Right cardiac atrium (tissue), 5 donors: ENCODE data around the gene RAB3C. TPM values are rescaled to one million over a fixed set of nuclear protein-coding genes. Genes with fewer than 3 reads are reported as not detected.

Experiments
- ATAC-seq, 2 donors: fragments of 200-7000 bp; cut with Tn5 transposase; one replicate each; pipeline versions ENCODE4 v1.8.0 to v1.9.1; 2020; ENCODE audit warnings: moderate library complexity in 2 of 2, mild to moderate bottlenecking in 1 of 2
- DNase-seq, 3 donors: peaks; one replicate each; pipeline ENCODE4 v3.0.0-alpha.2; 2020
- H3K27ac ChIP-seq: one replicate; pipeline ENCODE4 v1.5.1; 2013; ENCODE audit warnings: mild to moderate bottlenecking, low read length, control low read depth, moderate library complexity
- H3K27me3 ChIP-seq: one replicate; pipeline ENCODE4 v1.6.1; 2013; ENCODE audit not compliant: control insufficient read depth, insufficient read depth
- H3K4me1 ChIP-seq: one replicate; pipeline ENCODE4 v1.6.1; 2013; ENCODE audit warnings: low read length; ENCODE audit not compliant: control insufficient read depth, insufficient read depth
- H3K4me3 ChIP-seq: one replicate; pipeline ENCODE4 v1.5.1; 2013; ENCODE audit warnings: low read length, control low read depth
- H3K9me3 ChIP-seq: one replicate; pipeline ENCODE4 v1.6.1; 2013; ENCODE audit warnings: low read length; ENCODE audit not compliant: control insufficient read depth
- WGBS: extraction: QIAGEN DNeasy Blood & Tissue Kit; methylation state at CpG from one replicate; pipeline ENCODE4 v1.1.7; 2013; 5-methylcytosine and 5-hydroxymethylcytosine counted together
- intact Hi-C, 4 donors: fragments of 100-400 bp; cut with DNase I; formaldehyde crosslinking; loops; one replicate each; pipeline versions ENCODE4 v1.11.0 to v1.14.0; 2022 to 2023
- polyA plus RNA-seq: library from polyadenylated mRNA; stranded (reverse); fragments of 200-250 nt; gene quantifications from one replicate; pipeline ENCODE4 v1.2.3, GENCODE V29; 2013
- total RNA-seq, 4 donors: library from RNA; stranded (reverse); fragmentation: NEBNext Ultra II Directional; extraction: Animal tissue kit (Norgen Biotek cat#: 25700); gene quantifications; one replicate each; pipeline ENCODE4 v1.2.1, GENCODE V29; 2021
- donor health status: healthy with polysubstance abuse.
- donor health status: DM: no; HTN: yes; CAD: no.
- donor health status: DM: no; HTN: no; CAD: no.
- donor health status: DM: no; HTN: yes; CAD: no; lungs with severe emphysema.
- donor health status: DM: yes; HTN: yes; CAD: no.

Gene RAB3C
- total and polyA plus RNA-seq, 5 donors = 0.34 to 1.3 (median 0.53) TPM

- Histone ChIP-seq H3K9me3 (no peaks in the 10 kb centered on the region), H3K4me3 (no peak overlapping the region), H3K27ac (no peak overlapping the region), H3K4me1 (no peaks in the 10 kb centered on the region), H3K27me3 (no peaks in the 10 kb centered on the region)
- no peak for ATAC-seq
- intact Hi-C loops = no loop called here
- no peak for DNase-seq
- 92% methylated on average over 5 of the region's 5 CpGs for WGBS
Measured at GRCh38 chr5:58736214-58736613, 153.3 kb downstream of the RAB3C start.

- intact Hi-C loops = no loop called here
- H3K27me3 ChIP-seq = no peaks in the 10 kb centered on the region
- H3K4me3 ChIP-seq = no peak overlapping the region
- ATAC-seq (no peak), DNase-seq (no peak)
- no peak overlapping the region for H3K27ac ChIP-seq
- no peaks in the 10 kb centered on the region for H3K9me3 ChIP-seq
- no peaks in the 10 kb centered on the region for H3K4me1 ChIP-seq
Measured at GRCh38 chr5:58737671-58738070, 154.8 kb downstream of the RAB3C start.

- H3K27ac ChIP-seq = no peak overlapping the region
- H3K4me3 ChIP-seq = no peak overlapping the region
- intact Hi-C loops = no loop called here
- WGBS = 81% methylated on average over 2 of the region's 2 CpGs
- no peak for DNase-seq
- ATAC-seq = no peak
- H3K27me3 ChIP-seq = no peaks in the 10 kb centered on the region
- H3K4me1 ChIP-seq = no peaks in the 10 kb centered on the region
- H3K9me3 ChIP-seq = no peaks in the 10 kb centered on the region
Measured at GRCh38 chr5:58738336-58738735, 155.5 kb downstream of the RAB3C start.

GRCh38 chr5:58739051-58739450, 156.2 kb downstream of the RAB3C start:
- no peak overlapping the region for H3K4me3 ChIP-seq
- DNase-seq (no peak), ATAC-seq (no peak)
- intact Hi-C loops = no loop called here
- H3K4me1 ChIP-seq = no peaks in the 10 kb centered on the region
- no peaks in the 10 kb centered on the region for H3K27me3 ChIP-seq
- no peak overlapping the region for H3K27ac ChIP-seq
- WGBS = 83% methylated on average over 2 of the region's 2 CpGs
- no peaks in the 10 kb centered on the region for H3K9me3 ChIP-seq

GRCh38 chr5:58740956-58741355, 158.1 kb downstream of the RAB3C start:
- Histone ChIP-seq H3K27me3 (no peaks in the 10 kb centered on the region), H3K4me1 (no peaks in the 10 kb centered on the region), H3K27ac (no peak overlapping the region), H3K9me3 (no peaks in the 10 kb centered on the region), H3K4me3 (no peak overlapping the region)
- intact Hi-C loops = no loop called here
- 85% methylated on average over 3 of the region's 3 CpGs for WGBS
- no peak for DNase-seq
- no peak for ATAC-seq

- Histone ChIP-seq H3K4me1 (no peaks in the 10 kb centered on the region), H3K27me3 (no peaks in the 10 kb centered on the region), H3K9me3 (no peaks in the 10 kb centered on the region), H3K27ac (no peak overlapping the region), H3K4me3 (no peak overlapping the region)
- 88% methylated on average over 4 of the region's 4 CpGs for WGBS
- no peak for DNase-seq
- ATAC-seq = no peak
- intact Hi-C loops = no loop called here
Measured at GRCh38 chr5:58745350-58745749, 162.5 kb downstream of the RAB3C start.

GRCh38 chr5:58746321-58746720, 163.4 kb downstream of the RAB3C start:
- Histone ChIP-seq H3K4me1 (no peaks in the 10 kb centered on the region), H3K27me3 (no peaks in the 10 kb centered on the region), H3K4me3 (no peak overlapping the region), H3K9me3 (no peaks in the 10 kb centered on the region), H3K27ac (no peak overlapping the region)
- no peak for ATAC-seq
- WGBS = 66% methylated on average over 4 of the region's 4 CpGs
- intact Hi-C loops = no loop called here
- no peak for DNase-seq

- Histone ChIP-seq H3K27ac (no peak overlapping the region), H3K4me1 (no peaks in the 10 kb centered on the region), H3K4me3 (no peak overlapping the region), H3K9me3 (no peaks in the 10 kb centered on the region), H3K27me3 (no peaks in the 10 kb centered on the region)
- no peak for DNase-seq
- intact Hi-C loops = no loop called here
- no peak for ATAC-seq
Measured at GRCh38 chr5:58750036-58750435, 167.2 kb downstream of the RAB3C start.

- Histone ChIP-seq H3K4me3 (no peak overlapping the region), H3K9me3 (no peaks in the 10 kb centered on the region), H3K27ac (no peak overlapping the region), H3K27me3 (no peaks in the 10 kb centered on the region), H3K4me1 (no peaks in the 10 kb centered on the region)
- intact Hi-C loops = no loop called here
- DNase-seq = no peak
- no peak for ATAC-seq
- 49% methylated on average over 4 of the region's 4 CpGs for WGBS
Measured at GRCh38 chr5:58751222-58751837, 168.5 kb downstream of the RAB3C start.

- no peaks in the 10 kb centered on the region for H3K9me3 ChIP-seq
- WGBS = 55% methylated on average over 1 of the region's 1 CpG
- ATAC-seq = no peak
- no peak overlapping the region for H3K4me3 ChIP-seq
- DNase-seq = no peak
- intact Hi-C loops = no loop called here
- H3K27me3 ChIP-seq = no peaks in the 10 kb centered on the region
- no peaks in the 10 kb centered on the region for H3K4me1 ChIP-seq
- H3K27ac ChIP-seq = no peak overlapping the region
Measured at GRCh38 chr5:58752104-58752503, 169.2 kb downstream of the RAB3C start.

- H3K9me3 ChIP-seq = no peaks in the 10 kb centered on the region
- 62% methylated on average over 5 of the region's 5 CpGs for WGBS
Measured at GRCh38 chr5:58753446-58753845, 170.6 kb downstream of the RAB3C start.

GRCh38 chr5:58754250-58754649, 171.4 kb downstream of the RAB3C start:
- Histone ChIP-seq H3K4me3 (no peak overlapping the region), H3K27ac (no peak overlapping the region), H3K9me3 (no peaks in the 10 kb centered on the region), H3K27me3 (no peaks in the 10 kb centered on the region), H3K4me1 (no peaks in the 10 kb centered on the region)
- ATAC-seq = no peak
- intact Hi-C loops = no loop called here
- DNase-seq = no peak
- 87% methylated on average over 6 of the region's 6 CpGs for WGBS

More at GRCh38 chr5:58753446-58753845, 170.6 kb downstream of the RAB3C start:
- Histone ChIP-seq H3K27ac (no peak overlapping the region), H3K4me3 (no peak overlapping the region), H3K4me1 (no peaks in the 10 kb centered on the region), H3K27me3 (no peaks in the 10 kb centered on the region)
- no peak for DNase-seq
- ATAC-seq = no peak
- intact Hi-C loops = no loop called here
